Measurements from ENCODE around the gene FPR1.

- TF ChIP-seq EZH2phosphoT487 (IDR thresholded peaks at IDR 0.05; ENCODE audit: insufficient read depth, low read depth) (no peak), EZH2 (IDR thresholded peaks at IDR 0.05; ENCODE audit: insufficient read depth, poor library complexity, severe bottlenecking) (no peak)
Observed at GRCh38 chr19:51780270-51780669, 28.6 kb upstream of the FPR1 start.

All from GM23248 (cell line).